ENCODE data around the gene NEIL1.

NEIL1 gene

GRCh38 chr15:75356006-75356405, 9.2 kb downstream of the NEIL1 start:
- in situ Hi-C loops (cut with MboI; ENCODE audit: low sequenced_read_pairs), result no loop called here

DNA sequence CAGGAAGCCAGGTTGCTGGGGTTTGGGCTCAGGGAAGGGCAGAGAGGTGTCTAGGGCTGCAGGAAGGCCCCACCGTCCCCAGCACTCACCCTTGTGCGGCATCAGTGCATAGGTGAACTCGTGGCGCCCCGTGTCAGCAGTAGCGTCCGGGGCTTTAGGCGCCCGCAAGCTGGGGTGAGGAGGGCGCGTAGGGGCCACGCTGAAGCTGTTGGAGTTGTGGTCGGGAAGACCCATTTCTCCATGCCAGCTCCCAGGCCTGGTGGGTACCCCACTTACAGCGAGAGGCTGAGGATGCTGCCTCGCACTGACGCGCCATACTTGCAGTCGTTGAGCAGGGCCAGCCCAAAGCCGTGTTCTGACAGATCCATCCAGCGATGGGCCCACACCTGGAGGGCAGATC, 9.7 kb downstream of the NEIL1 start:
- in situ Hi-C loops (cut with MboI; ENCODE audit: low sequenced_read_pairs), result no loop called here

DNA sequence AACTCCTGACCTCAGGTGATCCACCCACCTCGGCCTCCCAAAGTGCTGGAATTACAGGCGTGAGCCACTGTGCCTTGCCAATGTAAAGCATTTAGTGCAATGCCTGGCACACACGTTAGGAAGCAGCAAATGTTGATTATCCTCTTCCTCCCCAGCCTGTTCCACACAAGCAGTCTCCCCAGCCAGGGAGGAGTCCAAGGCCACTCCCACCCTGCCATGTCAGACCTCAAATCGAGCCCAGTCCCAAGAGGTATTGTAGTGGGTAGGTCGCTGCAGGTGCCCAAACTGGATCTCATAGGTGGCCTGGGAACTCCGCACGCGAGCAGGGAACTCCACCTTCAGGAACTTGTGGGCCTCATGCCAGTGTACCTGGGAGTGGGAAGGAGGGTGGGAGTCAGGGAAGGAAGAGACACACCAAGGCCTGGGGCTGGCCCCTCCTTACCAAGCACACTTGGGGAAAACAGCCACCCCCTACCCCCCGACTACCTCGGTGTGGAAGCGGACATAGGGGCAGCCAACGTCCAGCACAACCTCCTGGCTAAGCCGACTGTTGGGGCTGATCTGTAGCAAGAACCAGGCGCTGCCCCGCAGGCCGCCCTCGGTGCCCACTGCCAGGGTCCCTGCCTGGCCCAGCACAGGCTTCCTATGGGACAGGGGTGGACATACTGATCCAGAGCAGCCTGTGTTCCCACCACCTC, 11.3 kb downstream of the NEIL1 start:
- in situ Hi-C loops (cut with MboI; ENCODE audit: low sequenced_read_pairs), result no loop called here

DNA sequence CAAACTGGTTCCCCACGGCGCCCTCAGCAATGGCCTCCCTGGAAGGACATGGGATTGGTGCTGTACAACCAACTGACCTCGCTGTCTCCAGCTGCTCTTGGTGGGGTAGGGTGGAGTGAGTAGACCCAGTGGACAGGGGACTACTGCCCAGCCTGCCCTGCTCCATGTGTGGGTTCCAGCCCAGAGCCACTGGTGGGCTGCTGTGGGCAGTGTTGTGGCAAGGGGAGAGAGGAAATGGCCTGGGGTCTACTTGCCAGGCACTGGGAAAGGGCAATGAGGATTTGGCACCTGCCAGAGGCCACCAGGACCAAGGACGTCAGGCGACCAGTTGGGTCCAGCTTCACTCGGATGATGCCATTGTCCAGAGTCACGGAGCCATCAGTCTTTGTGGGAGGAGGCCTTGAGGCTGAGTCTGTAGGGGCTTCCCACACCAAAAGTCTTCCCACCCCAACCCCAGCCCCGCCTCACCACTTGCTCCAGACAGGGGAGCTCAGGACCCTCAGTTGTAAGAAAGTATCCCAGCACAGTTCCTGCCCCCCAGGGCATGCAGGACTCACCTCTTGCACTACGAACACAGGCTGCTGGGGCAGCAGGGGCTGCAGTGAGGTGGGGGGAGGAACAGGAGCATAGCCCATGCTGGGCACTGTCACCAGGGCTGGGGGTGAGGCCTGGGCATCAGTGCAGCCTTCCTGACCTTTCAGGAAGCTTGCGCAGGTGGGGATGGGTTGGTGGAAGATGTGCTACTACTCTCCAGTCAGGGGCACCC, 12.1 kb downstream of the NEIL1 start:
- in situ Hi-C loops (cut with MboI; ENCODE audit: low sequenced_read_pairs), result no loop called here

DNA sequence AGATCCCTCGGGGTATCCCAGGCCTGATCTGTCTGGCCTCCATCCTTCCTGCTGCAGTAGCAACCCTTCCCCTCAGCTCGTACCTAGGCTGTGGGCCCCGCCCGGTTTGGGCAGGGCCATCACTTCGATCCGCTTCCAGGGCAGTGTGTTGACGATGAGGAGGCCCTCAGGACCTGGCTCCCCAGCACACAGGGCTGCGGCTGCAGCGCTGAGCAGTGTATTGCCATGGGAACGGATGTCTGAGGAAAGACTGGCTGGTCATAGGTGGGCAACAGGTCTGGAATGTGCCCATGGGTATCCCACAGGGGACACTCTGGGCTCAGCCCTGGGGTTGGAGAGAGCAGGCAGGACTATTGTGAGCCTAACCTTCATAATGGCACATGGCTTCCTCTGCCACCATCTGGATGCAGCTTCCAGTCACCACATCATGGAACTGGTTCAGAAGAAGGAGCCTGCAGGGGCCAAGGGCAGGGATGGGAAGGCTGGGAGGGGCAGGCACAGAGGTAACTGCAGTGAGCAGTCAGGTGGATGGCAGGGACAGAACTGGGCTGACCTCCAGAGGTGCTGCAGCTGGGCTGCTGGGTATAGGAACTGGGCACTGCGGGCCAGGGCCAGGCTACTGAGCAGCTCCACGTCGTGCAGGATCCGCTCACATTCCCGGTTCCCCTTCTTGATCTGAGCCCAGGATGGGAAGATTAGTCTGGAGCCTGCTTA, 12.9 kb downstream of the NEIL1 start:
- in situ Hi-C loops (cut with MboI; ENCODE audit: low sequenced_read_pairs), result no loop called here

DNA sequence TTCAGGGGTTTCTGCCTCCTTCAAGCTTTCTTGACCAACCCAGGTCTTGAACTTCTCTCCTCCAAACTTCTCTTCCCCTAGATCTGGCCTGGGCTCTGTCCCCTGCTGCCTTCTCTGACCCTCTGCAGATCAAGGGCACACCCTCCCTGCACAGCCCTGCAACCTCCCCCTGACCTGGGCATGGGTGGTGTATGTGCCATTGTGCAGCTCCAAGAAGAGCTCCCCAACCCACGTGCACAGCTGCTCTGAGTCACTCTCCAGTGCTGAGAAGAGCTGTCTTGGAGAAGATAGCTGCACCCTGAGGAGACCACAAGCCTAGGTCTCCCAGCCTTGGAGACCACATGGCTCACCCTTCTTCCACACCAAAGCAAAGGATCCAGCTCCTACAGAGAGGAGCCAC, 13.6 kb downstream of the NEIL1 start:
- in situ Hi-C loops (cut with MboI; ENCODE audit: low sequenced_read_pairs), result no loop called here

DNA sequence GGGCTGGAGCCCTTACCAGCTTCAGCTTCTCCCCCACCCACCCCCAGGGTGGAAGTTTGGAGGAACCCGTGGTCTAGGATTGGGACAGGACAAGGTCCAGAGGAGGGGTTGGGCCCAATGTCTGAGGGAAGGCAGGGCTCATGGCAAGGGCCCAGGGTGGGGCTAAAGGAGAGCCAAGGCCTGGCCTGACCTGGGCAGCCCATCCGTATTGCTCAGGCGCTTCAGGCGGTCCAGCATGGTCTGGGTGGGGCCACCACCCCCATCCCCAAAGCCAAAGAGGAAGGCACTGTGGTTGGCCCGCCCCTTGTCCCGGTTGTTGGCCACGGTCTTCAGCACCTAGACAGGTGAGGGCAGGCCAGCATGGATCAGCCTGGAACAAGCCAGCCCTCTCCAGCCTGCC, 14.0 kb downstream of the NEIL1 start:
- in situ Hi-C loops (cut with MboI; ENCODE audit: low sequenced_read_pairs), result no loop called here

- in situ Hi-C loops (cut with MboI; ENCODE audit: low sequenced_read_pairs), result no loop called here
These were observed 14.6 kb downstream of the NEIL1 start for GRCh38 chr15:75361361-75361988.

DNA sequence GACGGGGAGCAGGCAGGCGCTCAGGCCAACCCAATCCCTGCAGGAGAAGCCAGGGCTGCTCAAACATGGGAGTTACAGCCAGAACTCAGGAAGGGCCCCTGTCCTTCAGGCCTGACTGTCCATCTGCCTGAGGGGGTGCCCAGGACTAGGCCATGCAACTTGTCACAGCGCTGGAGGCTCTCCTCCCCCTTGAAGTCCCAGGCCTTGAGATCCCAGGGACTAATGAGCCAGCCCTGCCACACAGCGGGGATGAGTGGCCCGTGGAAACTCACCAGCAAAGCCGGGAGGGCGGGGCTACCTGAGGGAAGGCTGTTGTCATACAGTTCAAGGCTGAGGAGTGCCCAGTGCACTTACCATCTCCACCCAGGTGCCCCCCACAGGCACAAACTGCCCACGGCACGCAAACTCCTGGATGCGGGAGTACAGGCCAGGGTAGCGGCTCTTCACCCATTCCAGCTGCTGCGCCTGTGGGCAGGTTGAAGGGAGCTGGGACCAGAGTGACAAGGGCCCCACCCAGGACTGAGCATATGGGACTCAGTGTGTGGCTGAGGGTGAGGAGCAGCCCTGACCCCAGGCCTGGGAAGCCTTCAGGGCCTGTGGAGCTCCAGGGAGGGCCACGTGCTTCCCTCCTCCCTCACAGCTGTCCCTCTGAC, 15.3 kb downstream of the NEIL1 start:
- in situ Hi-C loops (cut with MboI; ENCODE audit: low sequenced_read_pairs), result no loop called here

DNA sequence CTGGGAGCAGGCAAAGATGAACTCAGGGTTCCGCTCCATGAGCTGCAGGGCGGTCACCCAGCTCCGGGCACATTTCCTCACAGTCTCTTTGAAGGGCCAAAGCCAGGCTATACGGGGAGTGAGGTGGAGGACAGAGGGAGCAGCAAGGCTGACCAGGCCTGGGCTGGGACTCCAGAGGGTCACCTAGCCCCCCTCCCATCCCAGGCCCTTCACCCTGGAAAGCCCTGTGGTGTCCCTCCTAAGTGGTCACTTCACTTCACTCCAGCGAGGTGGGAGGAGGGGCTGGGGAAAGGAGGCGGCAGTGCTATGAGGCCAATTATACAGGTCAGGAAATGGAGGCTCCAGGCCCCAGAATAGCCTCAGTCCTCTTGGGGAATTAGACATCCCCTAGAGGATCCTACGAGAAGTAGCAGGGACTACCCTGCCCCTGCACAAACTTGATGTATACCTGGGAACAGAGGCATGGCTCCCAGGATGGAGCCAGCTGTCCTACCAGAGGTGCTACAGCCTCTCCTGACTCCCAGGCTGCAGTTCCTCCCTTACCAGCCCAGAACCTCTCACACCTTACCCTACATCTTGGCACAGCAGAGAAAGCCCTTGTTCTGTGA, 15.9 kb downstream of the NEIL1 start:
- in situ Hi-C loops (cut with MboI; ENCODE audit: low sequenced_read_pairs), result no loop called here

DNA sequence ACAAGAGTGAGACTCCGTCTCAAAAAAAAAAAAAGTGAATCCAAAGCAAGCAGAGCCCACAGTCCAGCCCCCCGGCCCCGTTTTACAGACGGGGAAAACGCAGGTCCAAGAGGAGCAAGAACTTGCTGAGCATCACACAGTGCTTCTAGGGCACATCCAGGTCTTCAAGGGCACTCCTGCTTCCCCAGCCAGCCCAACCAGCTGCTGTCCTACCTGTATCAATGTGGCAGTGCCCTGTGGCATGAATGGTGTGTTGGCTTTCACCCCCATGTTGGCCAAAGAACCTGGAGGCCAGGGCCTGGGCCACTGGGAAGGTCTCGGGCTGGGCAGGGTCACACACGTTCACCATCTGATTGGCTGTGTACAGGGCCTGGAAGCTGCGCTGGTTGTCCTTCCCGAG, 16.9 kb downstream of the NEIL1 start:
- in situ Hi-C loops (cut with MboI; ENCODE audit: low sequenced_read_pairs), result no loop called here

DNA sequence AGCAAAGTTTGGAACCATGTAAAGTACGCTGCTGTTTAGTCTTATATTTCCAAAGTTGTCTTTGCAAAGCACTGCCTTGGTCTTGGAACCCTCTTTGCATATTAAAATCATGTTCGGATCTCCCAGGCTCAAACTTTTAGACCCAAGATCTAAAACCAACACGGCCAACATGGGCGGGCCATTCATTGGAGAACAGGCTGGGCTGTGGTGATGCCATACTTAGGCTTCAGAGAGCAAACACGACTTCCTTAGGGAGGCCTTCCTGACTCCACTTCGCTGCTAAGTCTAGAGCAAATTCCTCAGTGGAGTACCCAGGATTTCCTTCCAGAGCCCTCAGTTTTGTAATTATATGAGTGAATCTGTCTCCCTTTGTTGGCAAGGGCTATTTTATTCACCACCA, 18.0 kb downstream of the NEIL1 start:
- in situ Hi-C loops (cut with MboI; ENCODE audit: low sequenced_read_pairs), result no loop called here

GRCh38 chr15:75366163-75366562, 19.3 kb downstream of the NEIL1 start:
- in situ Hi-C loops (cut with MboI; ENCODE audit: low sequenced_read_pairs), result no loop called here

GRCh38 chr15:75367006-75367405, 20.2 kb downstream of the NEIL1 start:
- in situ Hi-C loops (cut with MboI; ENCODE audit: low sequenced_read_pairs), result no loop called here

DNA sequence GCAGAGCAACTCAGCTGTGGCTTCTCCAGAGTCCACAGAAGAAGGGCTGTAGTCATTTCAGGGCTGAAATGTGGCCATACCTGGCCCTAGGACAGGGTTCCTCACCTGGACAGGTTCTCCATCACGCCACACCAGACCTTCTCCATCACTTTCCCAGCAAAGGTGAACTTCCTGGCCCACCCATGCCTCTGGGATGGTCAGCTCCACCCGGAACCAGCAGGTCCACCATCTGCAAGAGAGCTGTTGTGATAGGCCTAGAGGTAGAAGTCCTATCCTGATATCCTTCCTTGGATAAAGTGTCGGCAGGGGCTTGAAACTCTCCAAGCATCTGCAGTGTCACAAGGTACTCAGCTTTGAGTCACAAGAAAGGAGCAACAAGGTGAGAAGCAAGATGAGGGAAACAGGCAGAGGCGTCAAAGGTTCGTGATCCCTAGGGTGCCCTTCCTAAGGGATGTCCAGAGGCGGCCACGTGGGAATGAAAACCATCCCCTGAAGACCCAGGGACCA, 20.6 kb downstream of the NEIL1 start:
- in situ Hi-C loops (cut with MboI; ENCODE audit: low sequenced_read_pairs), result no loop called here

DNA sequence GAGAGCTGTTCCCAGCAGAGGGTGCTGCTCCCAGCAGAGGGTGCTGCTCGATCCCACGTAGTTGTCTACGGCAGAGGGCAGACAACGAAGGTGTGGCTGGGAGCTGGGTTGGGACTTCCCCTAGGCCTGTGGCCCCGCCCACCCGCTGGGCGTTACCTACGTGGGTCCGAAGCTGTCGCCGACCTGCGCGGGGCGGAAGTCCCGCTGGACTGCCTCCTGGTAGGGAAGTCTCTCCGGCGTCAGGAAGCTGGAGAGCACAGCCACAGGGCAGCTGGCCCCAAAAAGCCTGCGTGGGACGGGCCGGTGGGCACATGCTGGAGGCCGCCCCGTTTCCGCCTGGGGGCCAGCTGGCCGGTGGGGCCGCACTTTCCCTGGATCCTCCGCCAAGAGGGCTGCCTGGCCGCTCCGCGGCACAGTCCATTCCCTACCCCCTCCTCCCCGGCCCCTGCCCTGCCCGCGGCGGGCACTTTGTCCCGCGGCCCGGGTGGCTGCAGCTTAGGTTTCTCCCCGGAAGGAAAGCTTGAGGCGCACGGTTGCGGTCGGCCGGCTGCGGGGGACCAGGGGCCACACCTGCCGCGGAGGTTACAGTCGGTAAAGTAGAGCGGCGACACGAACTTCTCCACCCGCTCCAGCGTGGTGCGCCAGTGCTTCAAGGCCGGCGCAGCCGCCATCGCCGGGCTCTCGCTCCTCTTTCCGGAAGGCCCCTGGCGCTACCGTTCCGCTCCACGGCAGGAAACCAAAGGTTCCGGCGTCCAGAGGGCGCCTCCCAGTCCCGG, 21.3 kb downstream of the NEIL1 start, which contains the start of gene MAN2C1:
Gene MAN2C1 (minus strand): TSS at position 695 of the 776 bp plus-strand sequence. CDS start 24 bp downstream, at position 671.
- in situ Hi-C loops (cut with MboI; ENCODE audit: low sequenced_read_pairs), result no loop called here

DNA sequence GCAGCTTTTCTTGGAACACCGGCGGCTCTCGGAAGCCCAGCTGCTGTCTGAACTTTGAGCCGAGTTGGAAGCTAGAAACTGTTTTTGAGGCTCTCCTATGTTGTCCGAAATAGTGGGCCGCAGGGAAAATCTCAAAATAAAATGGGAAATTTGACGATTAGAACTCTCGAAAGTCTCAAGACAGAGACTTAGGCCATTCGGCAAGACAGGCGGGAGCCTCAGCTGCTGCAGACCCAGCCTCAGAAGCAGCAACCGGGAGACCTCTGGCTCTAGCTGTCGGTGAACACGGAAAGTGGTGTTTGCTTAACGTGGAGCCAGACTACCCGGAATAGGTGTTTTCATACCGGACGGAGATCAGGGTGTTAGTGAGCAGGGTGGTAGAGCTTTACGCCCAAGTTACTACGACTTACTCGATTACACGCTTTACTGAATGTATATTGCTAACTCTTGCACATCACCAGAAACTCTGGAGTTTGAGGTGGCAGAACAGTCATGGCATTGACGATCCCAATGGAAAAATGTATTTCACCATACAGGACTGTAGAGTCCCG, 21.9 kb downstream of the NEIL1 start:
- in situ Hi-C loops (cut with MboI; ENCODE audit: low sequenced_read_pairs), result no loop called here

GRCh38 chr15:75369897-75370581, 23.2 kb downstream of the NEIL1 start:
- in situ Hi-C loops (cut with MboI; ENCODE audit: low sequenced_read_pairs), result no loop called here

GRCh38 chr15:75371486-75371885, 24.6 kb downstream of the NEIL1 start:
- in situ Hi-C loops (cut with MboI; ENCODE audit: low sequenced_read_pairs), result no loop called here

Data from HL-60/S4 treated with retinoic acid at 250 ng/mL for 4 days and 3 days (cell line).